DOHH2 (cell line): ENCODE measurements around the gene METTL16.

Experiments used
- EZH2phosphoT487 ChIP-seq: fragments of 200-600 bp; sonication (generic); IDR thresholded peaks from 2 replicates; pipeline ENCODE4 v1.6.1; 2017; ENCODE audit warnings: borderline replicate concordance, mild to moderate bottlenecking, antibody characterized with exemption, low read length, moderate library complexity, mixed read lengths
- TF ChIP-seq, protein P1 (sequence below): fragments of 200-600 bp; sonication (generic); IDR thresholded peaks from one replicate; pipeline ENCODE4 v1.5.1; 2014; ENCODE audit warnings: antibody characterized with exemption, mild to moderate bottlenecking, low read depth, low read length; ENCODE audit not compliant: poor library complexity, severe bottlenecking

DNA sequence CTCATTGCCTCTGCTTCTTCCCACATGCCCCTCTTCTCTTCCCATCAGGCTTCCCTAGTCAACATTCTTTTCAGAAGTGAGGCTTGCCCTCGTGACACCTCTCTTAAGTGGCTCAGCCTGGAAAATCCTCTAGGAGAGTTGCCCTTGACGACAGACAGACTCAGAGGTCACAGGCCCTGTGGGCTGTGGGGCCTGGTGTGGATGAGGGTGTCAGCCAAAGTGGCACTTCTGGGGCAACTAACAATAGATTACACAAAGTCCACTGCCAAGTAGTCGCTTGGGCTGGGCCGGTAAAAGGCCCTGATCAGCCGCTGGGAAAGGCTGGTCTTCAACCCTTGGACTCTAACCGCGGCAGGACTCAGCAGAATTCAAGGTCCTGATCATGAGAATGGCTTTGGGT is 33.7 kb upstream of the METTL16 start:
- TF ChIP-seq, protein P1, sequence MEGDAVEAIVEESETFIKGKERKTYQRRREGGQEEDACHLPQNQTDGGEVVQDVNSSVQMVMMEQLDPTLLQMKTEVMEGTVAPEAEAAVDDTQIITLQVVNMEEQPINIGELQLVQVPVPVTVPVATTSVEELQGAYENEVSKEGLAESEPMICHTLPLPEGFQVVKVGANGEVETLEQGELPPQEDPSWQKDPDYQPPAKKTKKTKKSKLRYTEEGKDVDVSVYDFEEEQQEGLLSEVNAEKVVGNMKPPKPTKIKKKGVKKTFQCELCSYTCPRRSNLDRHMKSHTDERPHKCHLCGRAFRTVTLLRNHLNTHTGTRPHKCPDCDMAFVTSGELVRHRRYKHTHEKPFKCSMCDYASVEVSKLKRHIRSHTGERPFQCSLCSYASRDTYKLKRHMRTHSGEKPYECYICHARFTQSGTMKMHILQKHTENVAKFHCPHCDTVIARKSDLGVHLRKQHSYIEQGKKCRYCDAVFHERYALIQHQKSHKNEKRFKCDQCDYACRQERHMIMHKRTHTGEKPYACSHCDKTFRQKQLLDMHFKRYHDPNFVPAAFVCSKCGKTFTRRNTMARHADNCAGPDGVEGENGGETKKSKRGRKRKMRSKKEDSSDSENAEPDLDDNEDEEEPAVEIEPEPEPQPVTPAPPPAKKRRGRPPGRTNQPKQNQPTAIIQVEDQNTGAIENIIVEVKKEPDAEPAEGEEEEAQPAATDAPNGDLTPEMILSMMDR, result no peak
- TF ChIP-seq EZH2phosphoT487, result no peak
